Neural progenitor cell (in vitro differentiated cells): ENCODE measurements around the gene PCED1A. TPM values are rescaled to one million over a fixed set of nuclear protein-coding genes. Genes with fewer than 3 reads are reported as not detected.
A peak's percentile ranks its signal among the peaks of the same experiment; 100 is the strongest.

Source experiments
- DNase-seq: peaks from one replicate; pipeline ENCODE4 v3.0.0-alpha.2; 2016; ENCODE audit warnings: low spot score
- H2AFZ ChIP-seq: fragments of 200-600 bp; sonication (generic); replicated peaks from 2 replicates; pipeline ENCODE4 v1.6.1; 2016; ENCODE audit warnings: antibody characterized with exemption
- H3F3A ChIP-seq: fragments of 200-600 bp; sonication (generic); 2 replicates; pipeline ENCODE4 v1.6.1; 2016; ENCODE audit warnings: antibody characterized with exemption, low read depth
- H3K27ac ChIP-seq: fragments of 200-600 bp; sonication (generic); 2 replicates; pipeline ENCODE4 v1.5.1; 2016; ENCODE audit warnings: mild to moderate bottlenecking
- H3K27me3 ChIP-seq: fragments of 200-600 bp; sonication (generic); 2 replicates; pipeline ENCODE4 v1.6.1; 2016; ENCODE audit warnings: mild to moderate bottlenecking, moderate library complexity
- H3K36me3 ChIP-seq: fragments of 200-600 bp; sonication (generic); 2 replicates; pipeline ENCODE4 v1.5.1; 2016
- H3K4me1 ChIP-seq: fragments of 200-600 bp; sonication (generic); 2 replicates; pipeline ENCODE4 v1.6.1; 2016; ENCODE audit warnings: mixed run types
- H3K4me2 ChIP-seq: fragments of 200-600 bp; sonication (generic); 2 replicates; pipeline ENCODE4 v1.6.1; 2016
- H3K4me3 ChIP-seq: fragments of 200-600 bp; sonication (generic); 2 replicates; pipeline ENCODE4 v1.5.1; 2016
- H3K79me2 ChIP-seq: fragments of 200-600 bp; sonication (generic); 2 replicates; pipeline ENCODE4 v1.6.1; 2016; ENCODE audit warnings: low read depth
- H3K9ac ChIP-seq: fragments of 200-600 bp; sonication (generic); 2 replicates; pipeline ENCODE4 v1.6.1; 2016
- H3K9me3 ChIP-seq: fragments of 200-600 bp; sonication (generic); 2 replicates; pipeline ENCODE4 v1.5.1; 2016; ENCODE audit warnings: low read depth
- H4K20me1 ChIP-seq: fragments of 200-600 bp; sonication (generic); 2 replicates; pipeline ENCODE4 v1.6.1; 2016; ENCODE audit warnings: low read depth
- H3K27ac Mint-ChIP-seq: 3 replicates; pipeline ENCODE4 v1.8.0; 2021; ENCODE audit warnings: mixed read lengths
- H3K27me3 Mint-ChIP-seq: 2 replicates; pipeline ENCODE4 v1.8.0; 2022; ENCODE audit warnings: low read depth, mild to moderate bottlenecking, inconsistent platforms, moderate library complexity, mixed read lengths; ENCODE audit not compliant: insufficient read depth
- H3K36me3 Mint-ChIP-seq: 3 replicates; pipeline ENCODE4 v1.8.0; 2021; ENCODE audit warnings: mixed read lengths
- H3K4me1 Mint-ChIP-seq: 3 replicates; pipeline ENCODE4 v1.8.0; 2021; ENCODE audit warnings: mixed read lengths
- H3K4me3 Mint-ChIP-seq: 3 replicates; pipeline ENCODE4 v1.8.0; 2021; ENCODE audit warnings: mild to moderate bottlenecking, moderate library complexity, mixed read lengths
- H3K9me3 Mint-ChIP-seq: 3 replicates; pipeline ENCODE4 v1.8.0; 2020; ENCODE audit warnings: mixed read lengths
- EZH2 ChIP-seq: fragments of 200-600 bp; sonication (generic); IDR thresholded peaks from 2 replicates; pipeline ENCODE4 v1.6.1; 2017; ENCODE audit warnings: antibody characterized with exemption, mild to moderate bottlenecking, moderate library complexity
- EZH2phosphoT487 ChIP-seq: fragments of 200-600 bp; sonication (generic); IDR thresholded peaks from 2 replicates; pipeline ENCODE4 v1.6.1; 2017; ENCODE audit warnings: antibody characterized with exemption
- total RNA-seq: library from RNA; depleted of rRNA; stranded (reverse); fragments of >200 nt; gene quantifications from 2 replicates; pipeline ENCODE4 v1.2.3, GENCODE V29; 2015; ENCODE audit warnings: low replicate concordance
- TF ChIP-seq, protein P1 (sequence below): fragments of 200-600 bp; sonication (generic); IDR thresholded peaks from 2 replicates; pipeline ENCODE4 v1.5.1; 2017; ENCODE audit warnings: antibody characterized with exemption, mild to moderate bottlenecking

PCED1A gene
- total RNA-seq, 1 donor from 2014 or later = 14.6 TPM

GRCh38 chr20:2794202-2794748 is 46.2 kb downstream of the PCED1A start:
- Mint-ChIP-seq H3K9me3 (peaks cover 2% of the 10 kb centered on the region), H3K27me3 (peaks cover 2% of the 10 kb centered on the region), H3K4me3 (no peak overlapping the region), H3K27ac (peak overlapping the region; percentile 33), H3K4me1 (peaks cover 12% of the 10 kb centered on the region), H3K36me3 (peaks cover 20% of the 10 kb centered on the region)
- Histone ChIP-seq H3K27me3 (no peaks in the 10 kb centered on the region), H3K36me3 (no peaks in the 10 kb centered on the region), H3F3A (peaks cover 13% of the 10 kb centered on the region), H2AFZ (no peak overlapping the region), H3K4me2 (no peak overlapping the region), H3K9ac (no peak overlapping the region), H4K20me1 (no peaks in the 10 kb centered on the region), H3K4me1 (peaks cover 3% of the 10 kb centered on the region), H3K4me3 (no peak overlapping the region), H3K27ac (no peak overlapping the region), H3K9me3 (no peaks in the 10 kb centered on the region), H3K79me2 (peaks cover 2% of the 10 kb centered on the region)
- TF ChIP-seq EZH2phosphoT487 (no peak), EZH2 (no peak)
- TF ChIP-seq, protein P1, sequence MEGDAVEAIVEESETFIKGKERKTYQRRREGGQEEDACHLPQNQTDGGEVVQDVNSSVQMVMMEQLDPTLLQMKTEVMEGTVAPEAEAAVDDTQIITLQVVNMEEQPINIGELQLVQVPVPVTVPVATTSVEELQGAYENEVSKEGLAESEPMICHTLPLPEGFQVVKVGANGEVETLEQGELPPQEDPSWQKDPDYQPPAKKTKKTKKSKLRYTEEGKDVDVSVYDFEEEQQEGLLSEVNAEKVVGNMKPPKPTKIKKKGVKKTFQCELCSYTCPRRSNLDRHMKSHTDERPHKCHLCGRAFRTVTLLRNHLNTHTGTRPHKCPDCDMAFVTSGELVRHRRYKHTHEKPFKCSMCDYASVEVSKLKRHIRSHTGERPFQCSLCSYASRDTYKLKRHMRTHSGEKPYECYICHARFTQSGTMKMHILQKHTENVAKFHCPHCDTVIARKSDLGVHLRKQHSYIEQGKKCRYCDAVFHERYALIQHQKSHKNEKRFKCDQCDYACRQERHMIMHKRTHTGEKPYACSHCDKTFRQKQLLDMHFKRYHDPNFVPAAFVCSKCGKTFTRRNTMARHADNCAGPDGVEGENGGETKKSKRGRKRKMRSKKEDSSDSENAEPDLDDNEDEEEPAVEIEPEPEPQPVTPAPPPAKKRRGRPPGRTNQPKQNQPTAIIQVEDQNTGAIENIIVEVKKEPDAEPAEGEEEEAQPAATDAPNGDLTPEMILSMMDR = no peak
- DNase-seq = no peak

- Histone ChIP-seq H3K79me2 (no peaks in the 10 kb centered on the region), H2AFZ (no peak overlapping the region), H4K20me1 (no peaks in the 10 kb centered on the region), H3F3A (peaks cover 8% of the 10 kb centered on the region), H3K4me2 (no peak overlapping the region), H3K27ac (no peak overlapping the region), H3K27me3 (no peaks in the 10 kb centered on the region), H3K9ac (no peak overlapping the region), H3K36me3 (no peaks in the 10 kb centered on the region), H3K4me3 (no peak overlapping the region), H3K9me3 (no peaks in the 10 kb centered on the region), H3K4me1 (no peaks in the 10 kb centered on the region)
- TF ChIP-seq EZH2 = no peak
- TF ChIP-seq, protein P1 = no peak
- no peak for TF ChIP-seq EZH2phosphoT487
- peaks cover 17% of the 10 kb centered on the region for H3K36me3 Mint-ChIP-seq
- peaks cover 6% of the 10 kb centered on the region for H3K4me1 Mint-ChIP-seq
- H3K27ac Mint-ChIP-seq = no peak overlapping the region
- peaks cover 6% of the 10 kb centered on the region for H3K27me3 Mint-ChIP-seq
- no peak for DNase-seq
- H3K9me3 Mint-ChIP-seq = peaks cover 4% of the 10 kb centered on the region
- no peak overlapping the region for H3K4me3 Mint-ChIP-seq
These were observed 47.0 kb downstream of the PCED1A start for GRCh38 chr20:2793471-2793870.

Other genes starting within 250 kb of the PCED1A start
- gene NOP56, start 188.0 kb downstream of the PCED1A start, total RNA-seq = 246 and 288 TPM in 2 replicates
- gene IDH3B, start 176.4 kb downstream of the PCED1A start, total RNA-seq = 94.3 and 111 TPM in 2 replicates
- 1.9 and 2.5 TPM in 2 replicates for gene EBF4, start 147.9 kb downstream of the PCED1A start, total RNA-seq
- gene CPXM1, start 40.0 kb downstream of the PCED1A start, total RNA-seq = 76.3 and 169 TPM in 2 replicates
- not detected in 2 replicates for gene C20orf141, start 25.7 kb downstream of the PCED1A start, total RNA-seq
- not detected in 2 replicates for gene TMEM239, start 24.3 kb downstream of the PCED1A start, total RNA-seq
- 27.6 and 39.6 TPM in 2 replicates for gene VPS16, start 90 bp upstream of the PCED1A start, total RNA-seq
- gene PTPRA, start 32.8 kb upstream of the PCED1A start, total RNA-seq = 77.7 and 89.4 TPM in 2 replicates
- 0.37 TPM in 1 of 2 replicates, not detected in the other for gene GNRH2, start 203.0 kb upstream of the PCED1A start, total RNA-seq
- 37.0 and 71.8 TPM in 2 replicates for gene MRPS26, start 205.4 kb upstream of the PCED1A start, total RNA-seq
- not detected in 2 replicates for gene OXT, start 231.0 kb upstream of the PCED1A start, total RNA-seq
- not detected in 2 replicates for gene AVP, start 244.1 kb upstream of the PCED1A start, total RNA-seq